GM12875 (cell line): Measurements from ENCODE around the gene STX1B.

Experiments
- H3K4me3 ChIP-seq: one replicate; pipeline ENCODE4 v1.5.1; 2011; ENCODE audit warnings: low read depth, low read length, control low read depth
- TF ChIP-seq, protein P1 (sequence below): IDR thresholded peaks from 2 replicates; pipeline ENCODE4 v1.5.1; 2011; ENCODE audit warnings: low read depth, mild to moderate bottlenecking, control low read depth, inconsistent platforms, low read length, moderate library complexity, borderline replicate concordance; ENCODE audit not compliant: insufficient read depth

Gene STX1B

DNA sequence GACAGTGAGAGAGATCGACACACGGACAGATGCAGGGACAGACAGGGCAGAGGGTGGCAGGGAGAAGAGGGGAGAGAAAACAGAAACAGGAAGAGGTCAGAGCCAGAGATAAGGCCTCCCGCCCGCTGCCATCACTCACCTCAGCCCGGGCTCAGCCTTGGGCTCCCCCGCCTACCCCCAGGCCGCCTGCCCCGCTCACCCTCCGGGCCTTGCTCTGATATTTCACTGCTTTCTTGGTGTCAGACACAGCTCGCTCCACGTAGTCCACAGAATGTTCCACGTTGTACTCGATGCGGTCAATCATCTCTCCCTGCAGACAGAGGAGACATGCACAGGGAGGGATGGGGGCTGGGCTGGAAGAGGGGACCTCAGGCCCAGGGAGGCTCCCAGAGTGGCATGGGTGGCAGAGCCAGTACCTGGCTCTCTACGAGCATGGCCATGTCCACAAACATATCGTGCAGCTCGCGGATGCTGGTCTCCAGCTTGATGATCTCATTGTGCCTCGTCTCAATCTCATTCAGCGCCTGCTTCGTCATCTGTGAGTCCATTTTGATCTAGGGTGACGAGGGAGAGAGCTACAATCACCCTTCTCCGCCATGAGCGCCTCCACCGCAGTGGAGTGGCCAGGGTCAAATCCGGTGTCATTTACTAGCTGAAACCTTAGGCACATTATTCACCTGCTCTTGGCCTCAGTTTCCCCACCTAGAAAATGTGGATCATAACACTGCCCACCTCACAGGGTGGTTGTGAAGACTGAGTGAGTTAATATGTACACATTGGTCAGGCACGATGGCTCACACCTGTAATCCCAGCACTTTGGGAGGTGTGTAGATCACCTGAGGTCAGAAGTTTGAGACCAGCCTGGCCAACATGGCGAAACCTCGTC, 17.3 kb downstream of the STX1B start:
- TF ChIP-seq, protein P1, sequence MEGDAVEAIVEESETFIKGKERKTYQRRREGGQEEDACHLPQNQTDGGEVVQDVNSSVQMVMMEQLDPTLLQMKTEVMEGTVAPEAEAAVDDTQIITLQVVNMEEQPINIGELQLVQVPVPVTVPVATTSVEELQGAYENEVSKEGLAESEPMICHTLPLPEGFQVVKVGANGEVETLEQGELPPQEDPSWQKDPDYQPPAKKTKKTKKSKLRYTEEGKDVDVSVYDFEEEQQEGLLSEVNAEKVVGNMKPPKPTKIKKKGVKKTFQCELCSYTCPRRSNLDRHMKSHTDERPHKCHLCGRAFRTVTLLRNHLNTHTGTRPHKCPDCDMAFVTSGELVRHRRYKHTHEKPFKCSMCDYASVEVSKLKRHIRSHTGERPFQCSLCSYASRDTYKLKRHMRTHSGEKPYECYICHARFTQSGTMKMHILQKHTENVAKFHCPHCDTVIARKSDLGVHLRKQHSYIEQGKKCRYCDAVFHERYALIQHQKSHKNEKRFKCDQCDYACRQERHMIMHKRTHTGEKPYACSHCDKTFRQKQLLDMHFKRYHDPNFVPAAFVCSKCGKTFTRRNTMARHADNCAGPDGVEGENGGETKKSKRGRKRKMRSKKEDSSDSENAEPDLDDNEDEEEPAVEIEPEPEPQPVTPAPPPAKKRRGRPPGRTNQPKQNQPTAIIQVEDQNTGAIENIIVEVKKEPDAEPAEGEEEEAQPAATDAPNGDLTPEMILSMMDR: no peak
- H3K4me3 ChIP-seq: no peak overlapping the region

DNA sequence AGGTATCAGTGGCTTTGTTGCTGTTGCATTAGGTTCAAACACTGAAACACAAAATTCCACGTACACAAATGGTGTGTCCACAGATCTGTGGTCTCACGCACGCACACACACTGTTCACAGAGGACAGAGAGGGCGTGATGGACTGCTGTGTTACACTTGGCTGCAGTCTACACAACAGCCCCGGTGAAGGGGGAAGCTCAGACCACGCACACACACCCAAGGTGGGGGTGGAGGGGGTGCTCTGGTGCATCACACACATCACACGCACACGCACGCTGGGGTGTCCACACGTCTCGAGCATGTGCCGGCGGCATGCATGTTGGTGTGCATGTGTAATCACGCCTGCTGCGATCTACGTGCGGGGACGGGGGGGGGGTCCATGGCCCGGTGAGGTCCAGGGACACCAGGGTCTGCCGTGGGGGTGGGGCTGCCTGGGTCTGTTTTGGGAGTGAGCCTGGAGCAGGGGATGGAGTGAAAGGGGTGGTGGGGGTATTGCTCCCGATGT, 18.1 kb downstream of the STX1B start:
- TF ChIP-seq, protein P1: no peak
- no peak overlapping the region for H3K4me3 ChIP-seq

DNA sequence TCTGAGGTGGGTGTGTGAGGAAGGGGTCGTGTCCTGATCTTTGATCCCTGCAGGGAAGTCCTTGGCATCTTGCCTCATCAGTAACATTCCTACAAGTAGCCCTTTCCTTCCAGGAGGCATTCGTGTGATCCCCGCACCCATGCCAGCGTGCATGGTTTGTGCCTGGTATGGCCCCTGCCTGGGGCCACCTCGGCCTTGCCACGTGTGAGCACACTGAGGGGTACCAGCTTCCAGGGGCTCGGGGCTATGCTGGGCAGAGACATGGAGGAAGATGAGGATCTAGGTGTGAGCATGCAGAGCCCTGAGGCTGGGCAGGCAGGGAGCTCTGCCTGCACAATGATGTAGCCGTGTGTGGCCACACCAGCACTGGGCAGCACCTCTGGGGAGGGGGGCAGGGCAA, 19.4 kb downstream of the STX1B start:
- TF ChIP-seq, protein P1: no peak
- H3K4me3 ChIP-seq: no peak overlapping the region

DNA sequence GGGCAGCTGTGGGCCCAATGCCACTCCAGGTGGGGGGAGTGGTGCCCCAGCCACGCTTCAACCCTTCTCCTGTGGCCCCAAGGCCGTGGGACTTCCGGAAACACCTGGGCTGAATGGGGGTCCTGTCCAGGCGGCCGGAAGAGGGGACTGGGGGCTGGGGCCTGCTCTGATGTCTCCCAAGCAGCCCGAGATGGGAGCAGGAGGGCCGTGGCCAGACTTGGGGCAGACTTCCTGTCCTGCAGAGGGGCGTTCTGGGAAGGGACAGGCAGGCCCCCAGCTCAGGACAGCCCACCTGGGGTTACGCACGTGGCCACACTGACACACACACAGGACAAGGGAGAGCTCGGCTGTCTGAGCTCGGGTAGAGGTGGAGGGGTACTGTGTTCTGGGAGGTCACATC, 20.3 kb downstream of the STX1B start:
- no peak overlapping the region for H3K4me3 ChIP-seq
- TF ChIP-seq, protein P1: no peak

DNA sequence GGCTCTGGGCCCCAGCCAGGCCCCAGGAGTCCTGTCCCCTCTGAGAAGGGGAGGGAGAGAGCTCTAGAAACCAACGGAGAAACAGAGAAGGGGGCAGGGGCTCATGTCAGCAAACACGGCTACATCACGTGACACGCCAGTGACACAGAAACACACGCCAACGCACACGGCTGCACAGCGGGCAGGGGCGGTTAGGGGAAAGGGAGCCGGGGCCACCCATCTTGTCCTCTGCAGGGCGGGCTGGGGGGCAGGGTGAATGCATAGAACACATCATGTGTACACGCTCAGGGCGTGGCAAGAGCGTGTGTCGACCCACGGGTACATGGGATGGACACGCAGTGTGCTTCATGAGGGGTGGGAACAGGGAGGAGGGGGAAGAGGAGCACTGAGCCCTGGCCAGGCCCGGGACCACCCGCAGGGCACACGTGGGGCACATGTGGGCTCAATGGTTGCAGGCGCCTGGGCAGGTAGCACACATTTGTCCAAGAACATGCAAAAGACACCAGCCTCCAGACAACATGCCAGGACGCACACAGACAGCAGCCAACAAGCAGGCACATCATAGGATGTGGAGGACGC, 20.9 kb downstream of the STX1B start:
- TF ChIP-seq, protein P1: no peak
- no peak overlapping the region for H3K4me3 ChIP-seq

DNA sequence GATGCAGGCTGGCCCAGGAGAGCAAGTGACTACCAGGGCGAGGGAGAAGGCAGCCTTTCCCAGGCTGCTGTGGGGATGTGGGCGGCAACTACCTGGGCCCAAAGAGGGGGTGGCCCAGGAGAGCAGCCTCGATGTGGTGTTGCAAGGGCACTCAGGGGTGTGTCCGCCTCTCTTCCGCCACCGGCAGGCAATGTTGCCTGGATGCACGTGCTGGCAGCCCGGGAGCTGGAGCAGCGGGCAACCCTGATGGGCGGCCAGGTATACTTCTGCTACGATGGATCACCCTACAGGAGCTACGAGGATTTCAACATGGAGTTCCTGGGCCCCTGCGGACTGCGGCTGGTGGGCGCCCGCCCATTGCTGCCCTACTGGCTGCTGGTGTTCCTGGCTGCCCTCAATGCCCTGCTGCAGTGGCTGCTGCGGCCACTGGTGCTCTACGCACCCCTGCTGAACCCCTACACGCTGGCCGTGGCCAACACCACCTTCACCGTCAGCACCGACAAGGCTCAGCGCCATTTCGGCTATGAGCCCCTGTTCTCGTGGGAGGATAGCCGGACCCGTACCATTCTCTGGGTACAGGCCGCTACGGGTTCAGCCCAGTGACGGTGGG, 22.8 kb downstream of the STX1B start:
- H3K4me3 ChIP-seq: no peak overlapping the region
- TF ChIP-seq, protein P1: no peak
